ENCODE data around the gene EYS. TPM values are rescaled to one million over a fixed set of nuclear protein-coding genes. Genes with fewer than 3 reads are reported as not detected.

Gene EYS
- polyA plus RNA-seq, 1 of the 3 experiments (the other 2 are of a cell fraction) = 0.05 TPM

GRCh38 chr6:64299176-64299575, 1407.8 kb downstream of the EYS start:
- no peak for DNase-seq
- H3K9me3 ChIP-seq = no peaks in the 10 kb centered on the region
- no peak overlapping the region for H3K9ac ChIP-seq
- TF ChIP-seq YY1 (IDR thresholded peaks at IDR 0.05; ENCODE audit: low read depth) (no peak), TAF1 (IDR thresholded peaks at IDR 0.05; ENCODE audit: borderline replicate concordance, low read depth, low read length) (no peak), IRF3 (IDR thresholded peaks at IDR 0.05; ENCODE audit: low read depth, low read length) (no peak), TEAD4 (IDR thresholded peaks at IDR 0.05; ENCODE audit: borderline replicate concordance, insufficient read depth) (no peak), EP300 (IDR thresholded peaks at IDR 0.05; ENCODE audit: borderline replicate concordance in 1 of 2, low read depth in 1 of 2, low read length in 1 of 2) (no peak), PBX3 (IDR thresholded peaks at IDR 0.05) (no peak), USF1 (IDR thresholded peaks at IDR 0.05; ENCODE audit: borderline replicate concordance, low read depth) (no peak), ZBTB33 (IDR thresholded peaks at IDR 0.05; ENCODE audit: borderline replicate concordance, low read depth) (no peak), MEF2A (IDR thresholded peaks at IDR 0.05; ENCODE audit: borderline replicate concordance, low read depth) (no peak), GABPA (IDR thresholded peaks at IDR 0.05; ENCODE audit: low read depth) (no peak), FOXJ3 (CRISPR knock-in tag; IDR thresholded peaks at IDR 0.05) (no peak), POLR2AphosphoS5 (IDR thresholded peaks at IDR 0.05; ENCODE audit: low read depth, low read length) (no peak)
- ChIA-PET POLR2A (no interaction called here), CTCF (no interaction called here)
- H3K36me3 ChIP-seq (replicated peaks in 1 of 2; ENCODE audit: control insufficient read depth in 1 of 2, insufficient read depth in 2 of 2, low read length in 1 of 2) = no peaks in the 10 kb centered on the region
- no peaks in the 10 kb centered on the region for H3K79me2 ChIP-seq (ENCODE audit: insufficient read depth)
- H2AFZ ChIP-seq (ENCODE audit: low read depth) = no peak overlapping the region
- H3K4me1 ChIP-seq (ENCODE audit: control insufficient read depth in 1 of 2, insufficient read depth in 2 of 2, low read depth in 1 of 2, low read length in 1 of 2) = peaks cover 0 to 5% of the 10 kb centered on the region in 2 experiments; a peak in 1 of 4 replicates
- no peaks in the 10 kb centered on the region for H4K20me1 ChIP-seq (ENCODE audit: insufficient read depth)
- peaks cover 3% of the 10 kb centered on the region for H3F3A ChIP-seq (replicated peaks; ENCODE audit: insufficient read depth)
- H3K9me2 ChIP-seq = no peaks in the 10 kb centered on the region
- H3K27ac ChIP-seq (ENCODE audit: low read depth in 2 of 2, low read length in 1 of 2) = no peak overlapping the region
- no peaks in the 10 kb centered on the region for H3K27me3 ChIP-seq (ENCODE audit: insufficient read depth)
- no peak overlapping the region for H3K4me3 ChIP-seq (ENCODE audit: low read depth in 2 of 2, low read length in 1 of 2)
- 69% methylated on average over 5 of the region's 7 CpGs for WGBS (ENCODE audit: low lambda C conversion rate)
- H3K4me2 ChIP-seq = no peak overlapping the region

GRCh38 chr6:64294034-64294433, 1413.0 kb downstream of the EYS start:
- peaks cover 16% of the 10 kb centered on the region for H3F3A ChIP-seq (replicated peaks; ENCODE audit: insufficient read depth)
- no peaks in the 10 kb centered on the region for H3K79me2 ChIP-seq (ENCODE audit: insufficient read depth)
- no peaks in the 10 kb centered on the region for H3K9me3 ChIP-seq
- peaks cover 0 to 11% of the 10 kb centered on the region in 2 experiments; a peak in 1 of 4 replicates for H3K4me1 ChIP-seq (ENCODE audit: control insufficient read depth in 1 of 2, insufficient read depth in 2 of 2, low read depth in 1 of 2, low read length in 1 of 2)
- H3K9ac ChIP-seq = no peak overlapping the region
- H3K9me2 ChIP-seq = no peaks in the 10 kb centered on the region
- no peaks in the 10 kb centered on the region for H4K20me1 ChIP-seq (ENCODE audit: insufficient read depth)
- CTCF ChIA-PET = no interaction called here
- peak overlapping the region in 1 of 2 experiments; percentile 37; a peak in 2 of 4 replicates for H3K27ac ChIP-seq (ENCODE audit: low read depth in 2 of 2, low read length in 1 of 2)
- no peaks in the 10 kb centered on the region for H3K27me3 ChIP-seq (ENCODE audit: insufficient read depth)
- no peak overlapping the region for H2AFZ ChIP-seq (ENCODE audit: low read depth)
- no peak for DNase-seq
- H3K36me3 ChIP-seq (replicated peaks in 1 of 2; ENCODE audit: control insufficient read depth in 1 of 2, insufficient read depth in 2 of 2, low read length in 1 of 2) = no peaks in the 10 kb centered on the region
- H3K4me3 ChIP-seq (ENCODE audit: low read depth in 2 of 2, low read length in 1 of 2) = no peak overlapping the region
- POLR2A ChIA-PET = no interaction called here
- no peak overlapping the region for H3K4me2 ChIP-seq
- TF ChIP-seq CTCF (IDR thresholded peaks at IDR 0.05) = no peak
- TF ChIP-seq RAD21 (IDR thresholded peaks at IDR 0.05; ENCODE audit: low read length) = no peak
- TF ChIP-seq MAX (IDR thresholded peaks at IDR 0.05; ENCODE audit: low read depth) = no peak
- no peak for TF ChIP-seq ELF1 (IDR thresholded peaks at IDR 0.05)
- no peak for TF ChIP-seq EP300 (IDR thresholded peaks at IDR 0.05; ENCODE audit: borderline replicate concordance in 1 of 2, low read depth in 1 of 2, low read length in 1 of 2)
- no peak for TF ChIP-seq REST (IDR thresholded peaks at IDR 0.05; ENCODE audit: low read depth, low read length)
- TF ChIP-seq NRF1 (IDR thresholded peaks at IDR 0.05; ENCODE audit: low read depth, low read length) = no peak

Measured in SK-N-SH (cell line).